SK-N-SH treated with all-trans-retinoic acid at 6 μM for 48 hours (cell line): Measurements from ENCODE around the gene RGS6.

Experiments used
- ARNTL ChIP-seq: fragments of 450-650 bp; formaldehyde crosslinking; IDR thresholded peaks from 2 replicates; pipeline ENCODE4 v1.5.0; 2020; ENCODE audit warnings: low read depth, mild to moderate bottlenecking, moderate library complexity, borderline replicate concordance
- GLIS3 ChIP-seq: fragments of 250-450 bp; sonication (Bioruptor Pico); IDR thresholded peaks from 2 replicates; pipeline ENCODE4 v1.5.0; 2020; ENCODE audit warnings: mild to moderate bottlenecking, moderate library complexity
- ISL1 ChIP-seq: fragments of 250-450 bp; sonication (Bioruptor Pico); IDR thresholded peaks from 2 replicates; pipeline ENCODE4 v2.1.2; 2022; ENCODE audit warnings: mild to moderate bottlenecking, moderate library complexity
- OSR1 ChIP-seq: fragments of 250-450 bp; sonication (Bioruptor Pico); IDR thresholded peaks from 2 replicates; pipeline ENCODE4 v1.8.0; 2022; ENCODE audit warnings: moderate library complexity, mild to moderate bottlenecking, inconsistent platforms
- SNAI2 ChIP-seq: fragments of 250-450 bp; sonication (Bioruptor Pico); IDR thresholded peaks from 2 replicates; pipeline ENCODE4 v1.5.0; 2020; ENCODE audit warnings: mild to moderate bottlenecking, moderate library complexity
- ZC3H10 ChIP-seq: fragments of 250-450 bp; sonication (Bioruptor Pico); IDR thresholded peaks from 2 replicates; pipeline ENCODE4 v1.5.1; 2021; ENCODE audit warnings: mild to moderate bottlenecking, moderate library complexity
- ZFP3 ChIP-seq: fragments of 250-450 bp; sonication (Bioruptor Pico); IDR thresholded peaks from 2 replicates; pipeline ENCODE4 v1.5.0; 2020; ENCODE audit warnings: mild to moderate bottlenecking, moderate library complexity
- ZFP30 ChIP-seq: fragments of 450-650 bp; formaldehyde crosslinking; IDR thresholded peaks from 2 replicates; pipeline ENCODE4 v1.5.0; 2022; ENCODE audit warnings: mild to moderate bottlenecking, moderate library complexity
- TF ChIP-seq, protein P1 (sequence below): fragments of 250-450 bp; sonication (Bioruptor Pico); IDR thresholded peaks from 2 replicates; pipeline ENCODE4 v1.8.0; 2020; ENCODE audit warnings: mild to moderate bottlenecking, moderate library complexity, borderline replicate concordance
- TF ChIP-seq, protein P2 (sequence below): fragments of 250-450 bp; sonication (Bioruptor Pico); IDR thresholded peaks from 2 replicates; pipeline ENCODE4 v1.5.1; 2020; ENCODE audit warnings: low read depth, mild to moderate bottlenecking, moderate library complexity
- TF ChIP-seq, protein P3 (sequence below): fragments of 250-450 bp; sonication (Bioruptor Pico); IDR thresholded peaks from 2 replicates; pipeline ENCODE4 v1.5.1; 2021; ENCODE audit warnings: mild to moderate bottlenecking, moderate library complexity

GRCh38 chr14:72549854-72550253 is 617.6 kb downstream of the RGS6 start:
- TF ChIP-seq ZFP30 (CRISPR knock-in tag) (no peak), SNAI2 (CRISPR knock-in tag) (no peak), ISL1 (CRISPR knock-in tag) (no peak), ZFP3 (CRISPR knock-in tag) (no peak), ZC3H10 (no peak), GLIS3 (CRISPR knock-in tag) (no peak), ARNTL (CRISPR knock-in tag) (no peak), OSR1 (CRISPR knock-in tag) (no peak)
- TF ChIP-seq, protein P1, sequence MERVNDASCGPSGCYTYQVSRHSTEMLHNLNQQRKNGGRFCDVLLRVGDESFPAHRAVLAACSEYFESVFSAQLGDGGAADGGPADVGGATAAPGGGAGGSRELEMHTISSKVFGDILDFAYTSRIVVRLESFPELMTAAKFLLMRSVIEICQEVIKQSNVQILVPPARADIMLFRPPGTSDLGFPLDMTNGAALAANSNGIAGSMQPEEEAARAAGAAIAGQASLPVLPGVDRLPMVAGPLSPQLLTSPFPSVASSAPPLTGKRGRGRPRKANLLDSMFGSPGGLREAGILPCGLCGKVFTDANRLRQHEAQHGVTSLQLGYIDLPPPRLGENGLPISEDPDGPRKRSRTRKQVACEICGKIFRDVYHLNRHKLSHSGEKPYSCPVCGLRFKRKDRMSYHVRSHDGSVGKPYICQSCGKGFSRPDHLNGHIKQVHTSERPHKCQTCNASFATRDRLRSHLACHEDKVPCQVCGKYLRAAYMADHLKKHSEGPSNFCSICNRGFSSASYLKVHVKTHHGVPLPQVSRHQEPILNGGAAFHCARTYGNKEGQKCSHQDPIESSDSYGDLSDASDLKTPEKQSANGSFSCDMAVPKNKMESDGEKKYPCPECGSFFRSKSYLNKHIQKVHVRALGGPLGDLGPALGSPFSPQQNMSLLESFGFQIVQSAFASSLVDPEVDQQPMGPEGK (CRISPR knock-in tag), result no peak
- TF ChIP-seq, protein P2, sequence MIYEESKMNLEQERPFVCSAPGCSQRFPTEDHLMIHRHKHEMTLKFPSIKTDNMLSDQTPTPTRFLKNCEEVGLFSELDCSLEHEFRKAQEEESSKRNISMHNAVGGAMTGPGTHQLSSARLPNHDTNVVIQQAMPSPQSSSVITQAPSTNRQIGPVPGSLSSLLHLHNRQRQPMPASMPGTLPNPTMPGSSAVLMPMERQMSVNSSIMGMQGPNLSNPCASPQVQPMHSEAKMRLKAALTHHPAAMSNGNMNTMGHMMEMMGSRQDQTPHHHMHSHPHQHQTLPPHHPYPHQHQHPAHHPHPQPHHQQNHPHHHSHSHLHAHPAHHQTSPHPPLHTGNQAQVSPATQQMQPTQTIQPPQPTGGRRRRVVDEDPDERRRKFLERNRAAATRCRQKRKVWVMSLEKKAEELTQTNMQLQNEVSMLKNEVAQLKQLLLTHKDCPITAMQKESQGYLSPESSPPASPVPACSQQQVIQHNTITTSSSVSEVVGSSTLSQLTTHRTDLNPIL (CRISPR knock-in tag), result no peak
- TF ChIP-seq, protein P3, sequence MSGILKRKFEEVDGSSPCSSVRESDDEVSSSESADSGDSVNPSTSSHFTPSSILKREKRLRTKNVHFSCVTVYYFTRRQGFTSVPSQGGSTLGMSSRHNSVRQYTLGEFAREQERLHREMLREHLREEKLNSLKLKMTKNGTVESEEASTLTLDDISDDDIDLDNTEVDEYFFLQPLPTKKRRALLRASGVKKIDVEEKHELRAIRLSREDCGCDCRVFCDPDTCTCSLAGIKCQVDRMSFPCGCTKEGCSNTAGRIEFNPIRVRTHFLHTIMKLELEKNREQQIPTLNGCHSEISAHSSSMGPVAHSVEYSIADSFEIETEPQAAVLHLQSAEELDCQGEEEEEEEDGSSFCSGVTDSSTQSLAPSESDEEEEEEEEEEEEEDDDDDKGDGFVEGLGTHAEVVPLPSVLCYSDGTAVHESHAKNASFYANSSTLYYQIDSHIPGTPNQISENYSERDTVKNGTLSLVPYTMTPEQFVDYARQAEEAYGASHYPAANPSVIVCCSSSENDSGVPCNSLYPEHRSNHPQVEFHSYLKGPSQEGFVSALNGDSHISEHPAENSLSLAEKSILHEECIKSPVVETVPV (CRISPR knock-in tag), result no peak
